HG03354 (cell line): ENCODE measurements around the gene TECTA.

ENCODE experiments used
- ATAC-seq: cut with Tn5 transposase; IDR thresholded peaks from one replicate; pipeline ENCODE4 v1.9.1; 2021; ENCODE audit warnings: mild to moderate bottlenecking; ENCODE audit not compliant: unreplicated experiment, poor library complexity, severe bottlenecking

TECTA gene

DNA sequence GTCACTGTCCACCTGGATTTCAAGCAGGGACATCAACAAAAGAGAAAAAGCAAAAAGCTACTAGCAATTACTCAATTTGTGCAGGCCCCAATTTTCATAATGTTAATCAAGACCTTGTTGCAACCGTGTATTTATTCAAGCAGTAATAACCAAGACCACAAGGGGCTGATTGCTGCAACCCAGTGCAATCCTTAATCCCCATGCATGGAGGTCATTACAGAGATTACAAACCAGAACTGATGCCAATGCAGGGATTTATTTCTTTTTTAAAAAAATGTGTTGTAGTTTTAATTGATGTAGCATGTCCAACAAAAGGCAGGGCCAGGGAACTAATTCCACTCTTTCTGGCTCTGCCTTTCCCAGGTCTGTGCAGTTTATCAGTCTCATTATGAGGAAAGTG is 18.4 kb downstream of the TECTA start:
- ATAC-seq, result no peak

GRCh38 chr11:121122328-121122727 is 21.3 kb downstream of the TECTA start:
- ATAC-seq, result no peak

DNA sequence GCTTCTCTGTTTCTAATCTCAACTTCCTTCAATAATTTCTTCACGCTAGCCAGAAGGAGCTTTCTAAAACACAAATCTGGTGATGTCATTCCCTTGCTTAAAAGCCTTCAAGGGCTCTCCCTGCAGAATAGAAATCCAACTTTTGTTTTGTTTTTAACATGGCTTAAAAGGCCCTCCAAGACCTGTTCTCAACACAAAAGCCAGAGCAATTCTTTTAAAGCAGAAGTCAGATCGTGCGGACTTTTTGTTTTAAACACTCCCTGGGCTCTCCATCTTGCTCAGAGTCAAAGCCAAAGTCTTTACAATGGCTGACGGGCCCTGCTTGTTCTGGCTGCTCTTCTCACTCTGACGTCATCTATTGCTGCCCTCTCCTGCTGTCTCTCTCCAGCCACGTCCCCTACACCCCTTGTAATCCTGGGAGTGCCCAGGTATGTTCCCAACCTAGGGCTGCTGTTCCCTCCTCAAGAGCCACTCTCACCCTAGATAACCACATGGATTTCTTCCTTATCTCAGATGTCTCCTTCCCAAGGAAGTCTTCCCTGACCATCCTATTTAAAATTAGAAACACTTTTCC is 22.5 kb downstream of the TECTA start:
- ATAC-seq, result no peak

DNA sequence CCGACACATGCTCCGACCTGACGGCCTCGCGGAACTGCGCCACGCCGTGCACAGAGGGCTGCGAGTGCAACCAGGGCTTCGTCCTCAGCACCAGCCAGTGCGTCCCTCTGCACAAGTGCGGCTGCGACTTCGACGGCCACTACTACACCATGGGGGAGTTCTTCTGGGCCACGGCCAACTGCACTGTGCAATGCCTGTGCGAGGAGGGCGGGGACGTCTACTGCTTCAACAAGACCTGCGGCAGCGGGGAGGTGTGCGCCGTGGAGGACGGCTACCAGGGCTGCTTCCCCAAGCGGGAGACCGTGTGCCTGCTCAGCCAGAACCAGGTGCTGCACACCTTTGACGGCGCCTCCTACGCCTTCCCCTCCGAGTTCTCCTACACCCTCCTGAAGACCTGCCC is 26.8 kb downstream of the TECTA start:
- no peak for ATAC-seq

GRCh38 chr11:121129362-121130340 is 28.6 kb downstream of the TECTA start:
- no peak for ATAC-seq

GRCh38 chr11:121131656-121132055 is 30.6 kb downstream of the TECTA start:
- ATAC-seq, result no peak

GRCh38 chr11:121132211-121132976 is 31.4 kb downstream of the TECTA start:
- ATAC-seq, result no peak

DNA sequence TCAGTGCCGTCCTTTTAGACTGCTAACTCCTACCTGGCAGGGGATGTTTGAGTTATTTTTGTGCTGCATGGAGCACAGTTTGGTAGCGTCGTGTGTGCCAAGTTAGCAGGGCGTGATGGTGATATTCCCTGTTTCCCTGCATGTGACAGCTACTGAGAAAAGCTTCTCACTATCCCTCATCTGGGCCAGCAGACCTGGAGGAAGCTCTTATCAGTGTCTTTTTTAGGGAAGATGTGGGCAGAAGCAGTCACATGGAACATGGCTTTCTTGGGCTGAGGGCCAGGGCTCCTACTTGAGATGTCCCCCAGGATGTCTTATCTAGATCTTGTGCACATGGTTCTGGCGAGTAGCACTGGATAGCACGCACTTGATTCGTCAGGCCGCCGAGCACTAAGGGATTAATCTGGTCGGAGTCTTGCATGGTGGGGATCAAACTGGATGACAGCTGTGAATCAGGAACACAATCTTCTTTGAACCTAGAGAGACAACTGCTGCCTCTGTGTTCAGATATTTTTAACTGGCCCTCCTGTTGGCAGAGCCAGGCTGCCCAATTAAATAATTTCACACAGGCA is 33.8 kb downstream of the TECTA start:
- no peak for ATAC-seq

- ATAC-seq, result no peak
Measured at GRCh38 chr11:121137005-121137404, 36.0 kb downstream of the TECTA start.

GRCh38 chr11:121138259-121138658 is 37.2 kb downstream of the TECTA start:
- ATAC-seq, result no peak

- no peak for ATAC-seq
Measured at GRCh38 chr11:121140369-121140768, 39.3 kb downstream of the TECTA start.

- no peak for ATAC-seq
Measured at GRCh38 chr11:121141066-121141465, 40.0 kb downstream of the TECTA start.

DNA sequence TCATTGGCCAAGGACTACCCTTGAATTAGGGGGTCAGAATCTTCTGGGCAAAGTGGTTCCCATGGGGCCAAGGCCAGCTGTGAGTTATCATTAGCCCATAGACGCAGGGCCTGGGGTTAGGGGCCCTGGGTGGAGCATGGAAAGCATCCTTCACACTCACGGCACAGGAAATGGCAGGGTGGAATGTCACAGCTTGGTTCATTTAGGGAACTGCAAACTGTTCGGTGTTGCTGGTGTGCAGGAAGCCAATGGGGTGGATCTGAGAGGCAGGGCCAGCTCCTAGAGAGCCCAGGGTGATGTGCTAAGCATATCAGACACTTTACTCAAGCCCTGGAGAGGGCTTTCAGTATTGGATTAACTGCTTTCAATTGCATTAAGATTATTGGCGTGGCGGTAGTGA is 42.9 kb downstream of the TECTA start:
- ATAC-seq, result no peak

GRCh38 chr11:121144723-121145122 is 43.7 kb downstream of the TECTA start:
- no peak for ATAC-seq

- ATAC-seq, result no peak
Measured at GRCh38 chr11:121145826-121146225, 44.8 kb downstream of the TECTA start.

- no peak for ATAC-seq
Measured at GRCh38 chr11:121149116-121149515, 48.1 kb downstream of the TECTA start.

DNA sequence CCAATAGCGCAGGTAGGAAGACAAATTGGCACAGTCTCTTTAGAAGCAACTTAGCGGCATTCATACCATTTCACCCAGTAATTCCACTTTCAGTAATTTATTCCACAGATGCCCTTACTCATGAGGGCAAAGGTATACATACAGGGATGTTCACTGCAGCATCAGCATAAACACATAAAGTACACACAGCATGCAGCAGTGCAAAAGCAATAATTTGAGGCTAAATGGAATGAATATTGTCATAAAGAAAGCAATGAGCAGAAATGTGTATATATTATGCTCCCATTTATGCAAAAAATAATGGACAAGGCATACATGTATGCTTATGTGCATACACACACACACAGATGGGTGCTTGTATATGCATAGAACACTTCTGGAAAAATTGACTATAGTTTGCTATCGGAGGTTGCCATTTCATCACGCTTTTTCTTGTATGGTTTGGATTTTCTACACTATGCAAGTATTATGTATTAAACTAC is 50.2 kb downstream of the TECTA start:
- ATAC-seq, result no peak

DNA sequence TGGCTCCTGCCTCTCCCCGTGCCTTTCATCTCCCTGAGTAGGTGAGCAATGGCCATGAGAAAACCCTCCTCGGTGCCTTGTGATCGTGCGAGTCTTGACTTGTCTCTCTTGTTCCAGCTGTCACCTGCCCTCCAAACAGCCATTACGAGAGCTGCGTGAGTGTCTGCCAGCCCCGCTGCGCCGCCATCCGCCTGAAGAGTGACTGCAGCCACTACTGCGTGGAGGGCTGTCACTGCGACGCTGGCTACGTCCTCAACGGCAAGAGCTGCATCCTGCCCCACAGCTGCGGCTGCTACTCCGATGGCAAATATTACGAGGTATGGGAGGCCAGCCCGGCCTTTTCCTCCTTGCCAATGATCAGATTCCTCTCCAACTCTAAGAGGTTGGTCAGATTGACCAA is 51.7 kb downstream of the TECTA start:
- no peak for ATAC-seq

DNA sequence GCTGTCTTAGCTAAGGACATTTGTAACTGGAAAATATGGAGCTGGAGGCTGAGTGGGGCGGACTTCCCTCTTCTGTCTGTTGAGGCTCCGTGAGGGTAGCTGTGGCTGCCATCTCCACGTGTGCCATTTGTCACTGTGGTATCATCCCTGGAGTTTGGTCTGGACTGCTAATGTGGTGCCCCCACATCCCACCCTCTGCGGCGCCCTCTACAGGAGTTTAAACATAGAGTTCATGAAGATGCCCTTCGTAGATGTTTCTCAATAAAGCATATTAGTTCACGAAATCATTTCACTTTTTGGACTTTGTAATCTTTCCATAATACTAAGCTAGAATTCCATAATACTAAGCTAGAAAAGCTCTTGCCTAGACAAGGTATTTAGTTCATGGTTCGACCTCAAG is 52.4 kb downstream of the TECTA start:
- ATAC-seq, result no peak
